ENCODE results near the gene ARMCX1. TPM values are rescaled to one million over a fixed set of nuclear protein-coding genes. Genes with fewer than 3 reads are reported as not detected.

Gene ARMCX1
- total and polyA plus RNA-seq, 2 donors (not counting 3 experiments of a cell fraction or from before 2014, with no cell fraction given) = 11.0 to 22.4 TPM

GRCh38 chrX:101564651-101565050 is 14.3 kb downstream of the ARMCX1 start:
- Histone ChIP-seq H3K27ac (ENCODE audit: insufficient read depth, low read depth, low read length) (no peak overlapping the region), H3K9me1 (replicated peaks; ENCODE audit: control insufficient read depth, extremely low read depth, insufficient read depth, low read length) (no peaks in the 10 kb centered on the region), H3K36me3 (ENCODE audit: control insufficient read depth in 2 of 2, extremely low read depth in 1 of 2, insufficient read depth in 2 of 2, low read length in 2 of 2) (no peaks in the 10 kb centered on the region), H3K9ac (replicated peaks; ENCODE audit: extremely low read depth, insufficient read depth, low read length) (no peak overlapping the region), H3K79me2 (ENCODE audit: control insufficient read depth, insufficient read depth, low read length) (no peaks in the 10 kb centered on the region), H3K27me3 (ENCODE audit: control insufficient read depth in 2 of 2, insufficient read depth in 2 of 2, low read length in 2 of 2) (no peaks in the 10 kb centered on the region), H3K9me3 (replicated peaks; ENCODE audit: control insufficient read depth, insufficient read depth, low read length) (no peaks in the 10 kb centered on the region), H3K4me1 (ENCODE audit: control insufficient read depth, extremely low read depth, insufficient read depth, low read length) (peaks cover 3% of the 10 kb centered on the region), H2AFZ (ENCODE audit: low read depth, low read length) (no peak overlapping the region), H3K4me2 (ENCODE audit: insufficient read depth, low read length) (no peak overlapping the region), H3K4me3 (replicated peaks in 1 of 3; ENCODE audit: insufficient read depth in 1 of 3, low read depth in 1 of 3, low read length in 3 of 3) (no peak overlapping the region), H4K20me1 (replicated peaks; ENCODE audit: control insufficient read depth, extremely low read depth, insufficient read depth, low read length) (no peaks in the 10 kb centered on the region)
- CTCF ChIA-PET = no interaction called here
- BruUV-seq (replicated peaks) = no TSS peak
- dilution Hi-C loops (cut with MboI; ENCODE audit: extremely low pct_ligation_motif_present, low sequenced_read_pairs) (no loop called here), intact Hi-C loops (cut with micrococcal nuclease) (no loop called here)
- TF ChIP-seq POLR2AphosphoS5 (IDR thresholded peaks at IDR 0.05; ENCODE audit: insufficient read depth, low read depth, low read length) (no peak), CTCF (IDR thresholded peaks at IDR 0.05; ENCODE audit: extremely low read depth in 1 of 2, insufficient read depth in 1 of 2, low read depth in 1 of 2, low read length in 2 of 2) (no peak), FOS (IDR thresholded peaks at IDR 0.05; ENCODE audit: borderline replicate concordance, insufficient read depth, low read length) (no peak), JUN (IDR thresholded peaks at IDR 0.05; ENCODE audit: borderline replicate concordance, insufficient read depth, insufficient read length, low read depth) (no peak), MAX (IDR thresholded peaks at IDR 0.05; ENCODE audit: insufficient read depth, insufficient read length) (no peak), GATA2 (IDR thresholded peaks at IDR 0.05; ENCODE audit: insufficient read depth, insufficient read length, low read depth, low read length) (no peak), MYC (IDR thresholded peaks at IDR 0.05; ENCODE audit: low read depth, low read length) (no peak), EZH2 (IDR thresholded peaks at IDR 0.05; ENCODE audit: borderline replicate concordance, low read depth, low read length, severe bottlenecking) (no peak), POLR2A (IDR thresholded peaks at IDR 0.05; ENCODE audit: low read depth, low read length) (no peak)
- POLR2A ChIA-PET = no interaction called here
- DNase-seq (ENCODE audit: low read depth, low spot score) (no peak), FAIRE-seq (no peak)
